Esophagus squamous epithelium (tissue), 5 donors: ENCODE results near the gene CORIN. TPM values are rescaled to one million over a fixed set of nuclear protein-coding genes. Genes with fewer than 3 reads are reported as not detected.
"Not testable (repeated sequence)": the region's sequence is repeated elsewhere in the genome, so short reads cannot be mapped to it uniquely, and the experiment has no call there.

Experiments
- DNase-seq: peaks from one replicate; lab custom pipeline; 2025; lab: John Stamatoyannopoulos, UW
- H3K27ac ChIP-seq, 4 donors: fragments of 200-600 bp; sonication (generic); one replicate each; pipeline ENCODE4 v1.5.1; 2016 to 2019; ENCODE audit warnings: mild to moderate bottlenecking in 1 of 4
- H3K27me3 ChIP-seq, 4 donors: fragments of 200-600 bp; sonication (generic); 1 replicate in 3 of 4; 2 replicates in 1 of 4; pipeline versions ENCODE4 v1.5.1 to v1.6.0; 2017 to 2021; ENCODE audit warnings: antibody characterized with exemption in 1 of 4
- H3K36me3 ChIP-seq, 3 donors: fragments of 200-600 bp; sonication (generic); one replicate each; pipeline ENCODE4 v1.5.1; 2016 to 2019
- H3K4me1 ChIP-seq, 3 donors: fragments of 200-600 bp; sonication (generic); one replicate each; pipeline ENCODE4 v1.5.1; 2017 to 2019
- H3K4me3 ChIP-seq, 4 donors: fragments of 200-600 bp; sonication (generic); 1 replicate in 3 of 4; 2 replicates in 1 of 4; pipeline ENCODE4 v1.5.1; 2016 to 2019; ENCODE audit warnings: mild to moderate bottlenecking in 2 of 4, moderate library complexity in 1 of 4
- H3K9me3 ChIP-seq, 3 donors: fragments of 200-600 bp; sonication (generic); one replicate each; pipeline ENCODE4 v1.5.1; 2016 to 2019
- CTCF ChIP-seq, 6 experiments: fragments of 450-650 bp in 4 of 6; fragments of 200-600 bp in 2 of 6; sonication (generic) in 2 of 6; IDR thresholded peaks; one replicate each; pipeline ENCODE4 v1.5.1; 2016 to 2019; ENCODE audit warnings: antibody characterized with exemption in 6 of 6, mild to moderate bottlenecking in 4 of 6, moderate library complexity in 4 of 6
- POLR2A ChIP-seq, 4 donors: fragments of 450-650 bp; IDR thresholded peaks; one replicate each; pipeline ENCODE4 v1.6.1; 2017; ENCODE audit warnings: antibody characterized with exemption in 4 of 4, mild to moderate bottlenecking in 4 of 4, moderate library complexity in 3 of 4
- WGBS, 2 donors: methylation state at CpG; one replicate each; pipeline ENCODE4 v1.1.5; 2018; 5-methylcytosine and 5-hydroxymethylcytosine counted together
- intact Hi-C: fragments of 100-400 bp; cut with DNase I; formaldehyde crosslinking; loops from one replicate; pipeline ENCODE4 v1.15.0; 2022
- small RNA-seq, 4 donors: library from RNA; depleted of rRNA; stranded (forward); fragments of <200 nt; gene quantifications; one replicate each; pipeline ENCODE3, GENCODE V24; 2016
- total RNA-seq, 4 donors: library from RNA; depleted of rRNA; stranded (reverse); fragments of >200 nt; gene quantifications; one replicate each; pipeline ENCODE4 v1.1.0, GENCODE V29; 2016
- donor health status: DM: yes; HTN: yes; CAD: no.

Gene CORIN
- total RNA-seq, 4 donors from 2014 or later, result 0.08 to 4.8 (median 0.41) TPM

DNA sequence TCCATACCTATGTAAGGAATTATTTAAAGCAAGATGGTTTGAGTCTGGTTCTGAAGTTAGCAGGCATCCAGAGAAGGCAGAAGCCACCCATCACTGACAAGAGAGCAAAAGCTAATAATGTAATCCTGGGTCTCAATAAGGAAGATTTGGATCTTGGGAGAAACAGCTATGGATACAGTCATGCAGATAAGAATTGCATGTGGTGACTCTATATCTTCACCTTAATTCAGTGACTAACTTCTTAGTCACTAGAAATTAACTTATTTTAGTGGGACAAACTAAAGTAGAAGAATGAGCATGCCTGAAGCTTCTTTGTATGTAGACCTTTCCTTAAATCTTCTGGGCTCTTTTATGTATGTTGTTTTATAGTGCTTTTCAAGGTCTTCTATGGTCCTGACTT lies 286.2 kb downstream of the CORIN start:
- H3K27me3 ChIP-seq, result no peaks in the 10 kb centered on the region
- TF ChIP-seq CTCF (IDR thresholded peaks at IDR 0.05) (no peak), POLR2A (IDR thresholded peaks at IDR 0.05) (no peak)
- intact Hi-C loops, result no loop called here
- DNase-seq, result no peak
- H3K36me3 ChIP-seq, result peaks cover 0 to 82% (median 2%) of the 10 kb centered on the region in 3 donors
- no peak overlapping the region for H3K27ac ChIP-seq
- H3K4me3 ChIP-seq, result no peak overlapping the region
- H3K9me3 ChIP-seq, result no peaks in the 10 kb centered on the region
- H3K4me1 ChIP-seq, result peaks cover 0 to 7% (median 0%) of the 10 kb centered on the region in 3 donors

DNA sequence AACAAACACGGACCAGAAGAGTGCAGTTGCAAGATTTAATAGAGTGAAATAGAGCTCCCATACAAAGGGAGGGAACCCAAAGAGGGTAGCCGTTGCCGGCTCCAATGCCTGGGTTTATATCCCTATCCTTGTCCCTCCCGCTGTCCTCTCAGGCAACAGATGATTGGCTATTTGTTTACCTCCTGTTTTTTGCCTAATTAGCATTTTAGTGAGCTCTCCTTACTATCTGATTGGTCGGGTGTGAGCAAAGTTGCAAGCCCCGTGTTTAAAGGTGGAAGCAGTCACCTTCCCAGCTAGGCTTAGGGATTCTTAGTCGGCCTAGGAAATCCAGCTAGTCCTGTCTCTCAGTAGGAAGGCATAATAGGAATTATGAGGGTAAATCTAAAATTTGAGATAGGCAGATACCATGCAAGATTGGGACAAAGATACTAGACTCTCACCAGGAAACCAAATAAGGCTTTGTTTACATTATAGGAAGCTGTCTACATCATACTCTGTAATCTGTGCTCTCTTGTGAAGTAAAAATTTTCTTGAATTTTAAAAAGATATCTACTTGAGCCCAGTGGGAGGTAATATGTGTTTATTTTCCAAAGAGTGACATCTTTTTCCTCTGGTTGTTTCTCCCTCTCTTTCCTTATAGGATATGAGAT lies 286.8 kb downstream of the CORIN start:
- no peaks in the 10 kb centered on the region for H3K27me3 ChIP-seq
- no peak for TF ChIP-seq CTCF (IDR thresholded peaks at IDR 0.05)
- TF ChIP-seq POLR2A (IDR thresholded peaks at IDR 0.05), result no peak
- intact Hi-C loops, result no loop called here
- H3K4me1 ChIP-seq, result peaks cover 0 to 7% (median 0%) of the 10 kb centered on the region in 3 donors
- H3K4me3 ChIP-seq, result no peak overlapping the region
- 92 to 96% methylated on average over 4 to 7 of the region's 7 CpGs for WGBS, 2 donors
- H3K27ac ChIP-seq, result no peak overlapping the region
- H3K9me3 ChIP-seq, result no peaks in the 10 kb centered on the region
- DNase-seq, result no peak
- peaks cover 0 to 89% (median 5%) of the 10 kb centered on the region in 3 donors for H3K36me3 ChIP-seq

- H3K4me3 ChIP-seq, H3K9me3 ChIP-seq, H3K27me3 ChIP-seq, H3K27ac ChIP-seq, intact Hi-C loops, DNase-seq, H3K4me1 ChIP-seq: not testable (repeated sequence)
- 92 to 95% methylated on average over 4 to 6 of the region's 7 CpGs for WGBS, 2 donors
- H3K36me3 ChIP-seq, result peaks cover 0 to 95% (median 5%) of the 10 kb centered on the region in 3 donors
Measured at GRCh38 chr4:47550357-47550756, 287.5 kb downstream of the CORIN start.

Small RNA genes within 50 kb of the gene (small RNA-seq; reads per million reads assigned to genes)
- gene MIR8053, result 0 to 0.54 (median 0) reads per million in 4 donors

Other genes with a start within 250 kb of the CORIN start
- gene NFXL1, start 76.5 kb upstream of the CORIN start, total RNA-seq, result 10 to 100 TPM in 1 of 4 donors, 1 to 10 TPM in 3; 5.2 to 13.4 (median 7.5) TPM
- 1 to 10 TPM; 1.1 to 3.1 (median 2.5) TPM for gene CNGA1, start 178.6 kb upstream of the CORIN start, total RNA-seq
- gene NIPAL1, start 178.7 kb upstream of the CORIN start, total RNA-seq, result 10 to 100 TPM; 30.2 to 37.5 (median 33.9) TPM